ENCODE measurements around the gene SERAC1. TPM values are rescaled to one million over a fixed set of nuclear protein-coding genes. Genes with fewer than 3 reads are reported as not detected.

Gene SERAC1
- total and polyA plus RNA-seq, 2 of the 4 experiments (the other 2 are of a cell fraction) = 7.7 to 15.6 TPM

GRCh38 chr6:158086504-158087223 is 81.4 kb downstream of the SERAC1 start:
- no peak overlapping the region for H2BK20ac ChIP-seq (ENCODE audit: low read depth, low read length)
- no peak overlapping the region for H3K4me2 ChIP-seq (ENCODE audit: low read depth, low read length)
- H3K4me3 ChIP-seq (ENCODE audit: insufficient read depth, low read depth, low read length) = no peak overlapping the region
- intact Hi-C loops (cut with micrococcal nuclease) = no loop called here
- no peak overlapping the region for H3K27ac ChIP-seq (ENCODE audit: insufficient read depth, low read length)
- no peak overlapping the region for H4K91ac ChIP-seq (ENCODE audit: insufficient read depth, low read depth, low read length)
- DNase-seq = peak; percentile 64
- no peak overlapping the region; the same call in 1 of the 2 replicates for H2AK5ac ChIP-seq (ENCODE audit: low read depth, low read length)
- H3K79me1 ChIP-seq (ENCODE audit: low read depth in 1 of 2, low read length in 2 of 2) = peaks cover 9 to 58% of the 10 kb centered on the region in 2 experiments; a peak in 3 of 4 replicates
- H2AFZ ChIP-seq (replicated peaks; ENCODE audit: low read length, poor library complexity) = no peak overlapping the region
- no peaks in the 10 kb centered on the region for H3K27me3 ChIP-seq (ENCODE audit: control insufficient read depth, insufficient read depth, low read length)
- no peak overlapping the region for H3K18ac ChIP-seq (ENCODE audit: low read depth, low read length)
- H3K9me1 ChIP-seq (ENCODE audit: insufficient read depth, low read length) = peaks cover 19% of the 10 kb centered on the region
- H3K23ac ChIP-seq (ENCODE audit: low read depth, low read length) = no peak overlapping the region
- H3K9ac ChIP-seq (ENCODE audit: low read depth, low read length) = no peak overlapping the region
- no peak overlapping the region for H2BK5ac ChIP-seq (ENCODE audit: low read depth, low read length, poor library complexity, severe bottlenecking)
- peak overlapping the region in 1 of 2 experiments; percentile 17; a peak in 1 of 4 replicates for H4K8ac ChIP-seq (ENCODE audit: low read depth in 2 of 2, low read length in 2 of 2)
- TF ChIP-seq USF2 (IDR thresholded peaks at IDR 0.05; ENCODE audit: low read depth, low read length) = no peak
- TF ChIP-seq SMC3 (IDR thresholded peaks at IDR 0.05; ENCODE audit: low read depth, low read length) = no peak
- peak; percentile 23; the same call in 1 of the 2 replicates for TF ChIP-seq CEBPB (IDR thresholded peaks at IDR 0.05; ENCODE audit: low read depth, low read length)
- TF ChIP-seq MXI1 (IDR thresholded peaks at IDR 0.05; ENCODE audit: borderline replicate concordance, low read depth, low read length) = no peak
- TF ChIP-seq ELK1 (IDR thresholded peaks at IDR 0.05; ENCODE audit: borderline replicate concordance, low read depth, low read length) = no peak
- 0 out of 2 replicates have a peak overlapping the region, but pooled peaks have one; percentile 8 for H3K4ac ChIP-seq (ENCODE audit: low read depth, low read length)
- in situ Hi-C loops (cut with MboI; ENCODE audit: low sequenced_read_pairs) = no loop called here
- no TSS peak for BruUV-seq (replicated peaks)
- no peaks in the 10 kb centered on the region for H4K20me1 ChIP-seq (ENCODE audit: insufficient read depth, low read length)
- peaks cover 8% of the 10 kb centered on the region for H3K4me1 ChIP-seq (ENCODE audit: control insufficient read depth, insufficient read depth, low read length)
- WGBS, 2 experiments (ENCODE audit: extremely low coverage in 2 of 2, insufficient read length in 1 of 2) = 73% methylated on average over 22 of the region's 32 CpGs; no CpG with 5 or more reads in 1 of the 2 experiments
- H3K56ac ChIP-seq (ENCODE audit: extremely low read depth, insufficient read depth, low read length) = no peak overlapping the region
- POLR2A ChIA-PET (ENCODE audit: unreplicated experiment) = no interaction called here
- no peak overlapping the region for H2BK15ac ChIP-seq (ENCODE audit: low read depth, low read length)
- no peaks in the 10 kb centered on the region for H3K9me3 ChIP-seq (ENCODE audit: control insufficient read depth, insufficient read depth, low read length)
- H3K36me3 ChIP-seq (ENCODE audit: control insufficient read depth, insufficient read depth, low read length) = peaks cover 57% of the 10 kb centered on the region
- no peak overlapping the region for H2BK120ac ChIP-seq (ENCODE audit: low read depth, low read length)
- 0 out of 2 replicates have a peak overlapping the region, but pooled peaks have one; percentile 7 for H3K14ac ChIP-seq (replicated peaks; ENCODE audit: low read depth, low read length)
- H2AK9ac ChIP-seq (replicated peaks; ENCODE audit: low read depth, low read length, poor library complexity) = peak overlapping the region; percentile 22
- CTCF ChIA-PET = interaction anchor here (0.6 to 1.7 kb wide), 3 partner anchors 9 to 220 kb away, joined by 3 to 9 read pairs (median 3); no protein-coding TSS in a partner anchor
- no peak overlapping the region for H4K5ac ChIP-seq (ENCODE audit: low read depth, low read length)
- dilution Hi-C loops (cut with HindIII; ENCODE audit: low sequenced_read_pairs, unreplicated experiment) = no loop called here
- ATAC-seq (ENCODE audit: low read depth) = peak; percentile 67; the same call in 1 of the 2 replicates

All from IMR-90 (cell line).